DOHH2 (cell line): ENCODE results near the gene ENOX1.

Experiments used
- EZH2phosphoT487 ChIP-seq: fragments of 200-600 bp; sonication (generic); IDR thresholded peaks from 2 replicates; pipeline ENCODE4 v1.6.1; 2017; ENCODE audit warnings: borderline replicate concordance, mild to moderate bottlenecking, antibody characterized with exemption, low read length, moderate library complexity, mixed read lengths
- TF ChIP-seq, protein P1 (sequence below): fragments of 200-600 bp; sonication (generic); IDR thresholded peaks from one replicate; pipeline ENCODE4 v1.5.1; 2014; ENCODE audit warnings: antibody characterized with exemption, mild to moderate bottlenecking, low read depth, low read length; ENCODE audit not compliant: poor library complexity, severe bottlenecking

DNA sequence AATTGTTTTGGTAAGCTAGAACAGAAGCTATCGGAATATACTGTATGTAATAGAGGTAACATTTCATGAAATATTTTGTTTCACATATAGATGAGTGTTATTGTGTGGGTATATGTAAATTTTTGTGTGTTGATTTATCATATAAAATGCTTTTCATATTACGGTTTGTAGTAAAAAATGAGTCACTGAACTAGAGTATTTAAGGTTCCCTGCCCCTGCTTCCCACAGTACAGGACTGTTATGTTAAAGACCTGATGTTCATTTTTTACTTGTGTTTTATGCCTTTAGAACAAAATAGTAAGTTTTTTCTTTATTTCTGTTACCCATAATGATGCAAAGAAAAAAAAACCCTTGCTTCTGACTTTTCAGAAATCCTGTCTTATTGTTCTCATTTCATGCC, 243.4 kb downstream of the ENOX1 start:
- TF ChIP-seq, protein P1, sequence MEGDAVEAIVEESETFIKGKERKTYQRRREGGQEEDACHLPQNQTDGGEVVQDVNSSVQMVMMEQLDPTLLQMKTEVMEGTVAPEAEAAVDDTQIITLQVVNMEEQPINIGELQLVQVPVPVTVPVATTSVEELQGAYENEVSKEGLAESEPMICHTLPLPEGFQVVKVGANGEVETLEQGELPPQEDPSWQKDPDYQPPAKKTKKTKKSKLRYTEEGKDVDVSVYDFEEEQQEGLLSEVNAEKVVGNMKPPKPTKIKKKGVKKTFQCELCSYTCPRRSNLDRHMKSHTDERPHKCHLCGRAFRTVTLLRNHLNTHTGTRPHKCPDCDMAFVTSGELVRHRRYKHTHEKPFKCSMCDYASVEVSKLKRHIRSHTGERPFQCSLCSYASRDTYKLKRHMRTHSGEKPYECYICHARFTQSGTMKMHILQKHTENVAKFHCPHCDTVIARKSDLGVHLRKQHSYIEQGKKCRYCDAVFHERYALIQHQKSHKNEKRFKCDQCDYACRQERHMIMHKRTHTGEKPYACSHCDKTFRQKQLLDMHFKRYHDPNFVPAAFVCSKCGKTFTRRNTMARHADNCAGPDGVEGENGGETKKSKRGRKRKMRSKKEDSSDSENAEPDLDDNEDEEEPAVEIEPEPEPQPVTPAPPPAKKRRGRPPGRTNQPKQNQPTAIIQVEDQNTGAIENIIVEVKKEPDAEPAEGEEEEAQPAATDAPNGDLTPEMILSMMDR: no peak
- no peak for TF ChIP-seq EZH2phosphoT487
